SK-N-SH (cell line): ENCODE measurements around the gene HSPB1. TPM values are rescaled to one million over a fixed set of nuclear protein-coding genes. Genes with fewer than 3 reads are reported as not detected.

ENCODE experiments used
- CTCF ChIA-PET: fragments of 300-600, 350-600 bp; formaldehyde crosslinking; extraction: SDS; loops from one replicate; lab custom pipeline; 2021; lab: Yijun Ruan, JAX
- POLR2A ChIA-PET: fragments of 350-600 bp; sonication (Branson Sonifier 250); formaldehyde crosslinking; extraction: SDS; loops from one replicate; lab custom pipeline; 2020; ENCODE audit warnings: antibody characterized with exemption, inconsistent platforms; lab: Yijun Ruan, JAX
- DNase-seq: peaks from one replicate; pipeline ENCODE4 v3.0.0; 2012
- H2AFZ ChIP-seq: fragments of 200-600 bp; sonication (generic); 2 replicates; pipeline ENCODE4 v1.8.1; 2016; ENCODE audit warnings: antibody characterized with exemption, mild to moderate bottlenecking, low read depth
- H3F3A ChIP-seq: fragments of 200-600 bp; sonication (generic); replicated peaks from 2 replicates; pipeline ENCODE3; 2016; ENCODE audit warnings: antibody characterized with exemption, mild to moderate bottlenecking; ENCODE audit not compliant: insufficient read depth
- H3K27ac ChIP-seq, 2 experiments: fragments of 200-500 bp in 1 of 2; fragments of 200-600 bp in 1 of 2; sonication (Bioruptor generic) in 1 of 2; sonication (generic), shearing (Covaris generic) in 1 of 2; 2 replicates each; pipeline versions ENCODE4 v1.5.1 to v1.6.1; 2014 to 2016; ENCODE audit warnings: low read depth in 2 of 2, inconsistent platforms in 1 of 2, low read length in 1 of 2, mild to moderate bottlenecking in 1 of 2, mixed read lengths in 1 of 2
- H3K27me3 ChIP-seq: fragments of 200-600 bp; sonication (generic), shearing (Covaris generic); 2 replicates; pipeline ENCODE4 v1.6.1; 2016; ENCODE audit warnings: mixed run types; ENCODE audit not compliant: insufficient read depth
- H3K36me3 ChIP-seq, 2 experiments: fragments of 200-500 bp in 1 of 2; fragments of 200-600 bp in 1 of 2; sonication (Bioruptor generic) in 1 of 2; sonication (generic) in 1 of 2; replicated peaks in 1 of 2; 2 replicates each; pipeline versions ENCODE3 to v1.5.1; 2014 to 2016; ENCODE audit warnings: low read length in 1 of 2, mild to moderate bottlenecking in 1 of 2; ENCODE audit not compliant: insufficient read depth in 2 of 2, control insufficient read depth in 1 of 2
- H3K4me1 ChIP-seq, 2 experiments: fragments of 200-500 bp in 1 of 2; fragments of 200-600 bp in 1 of 2; sonication (Bioruptor generic) in 1 of 2; sonication (generic), shearing (Covaris generic) in 1 of 2; 2 replicates each; pipeline versions ENCODE4 v1.5.1 to v1.6.1; 2014 to 2016; ENCODE audit warnings: low read depth in 1 of 2, low read length in 1 of 2, mixed run types in 1 of 2; ENCODE audit not compliant: insufficient read depth in 2 of 2, control insufficient read depth in 1 of 2
- H3K4me2 ChIP-seq: fragments of 200-600 bp; sonication (generic), shearing (Covaris generic); 2 replicates; pipeline ENCODE4 v1.6.1; 2017; ENCODE audit warnings: mixed run types
- H3K4me3 ChIP-seq, 2 experiments: fragments of 200-500 bp in 1 of 2; fragments of 200-600 bp in 1 of 2; sonication (Bioruptor generic) in 1 of 2; sonication (generic), shearing (Covaris generic) in 1 of 2; 2 replicates each; pipeline versions ENCODE4 v1.5.1 to v1.8.1; 2014 to 2016; ENCODE audit warnings: low read depth in 2 of 2, inconsistent platforms in 1 of 2, low read length in 1 of 2, mild to moderate bottlenecking in 1 of 2, mixed read lengths in 1 of 2, moderate library complexity in 1 of 2
- H3K79me2 ChIP-seq: fragments of 200-600 bp; sonication (generic); 2 replicates; pipeline ENCODE4 v1.8.1; 2017; ENCODE audit warnings: mild to moderate bottlenecking; ENCODE audit not compliant: insufficient read depth
- H3K9ac ChIP-seq: fragments of 200-600 bp; sonication (generic); 2 replicates; pipeline ENCODE4 v1.6.1; 2017; ENCODE audit warnings: mixed run types
- H3K9me2 ChIP-seq: fragments of 200-600 bp; sonication (generic); 2 replicates; pipeline ENCODE4 v1.6.1; 2017; ENCODE audit warnings: mixed run types
- H3K9me3 ChIP-seq: fragments of 200-600 bp; sonication (generic); 2 replicates; pipeline ENCODE4 v1.6.1; 2017; ENCODE audit warnings: mixed run types, mild to moderate bottlenecking, moderate library complexity
- H4K20me1 ChIP-seq: fragments of 200-600 bp; sonication (generic); 2 replicates; pipeline ENCODE4 v1.6.1; 2017; ENCODE audit warnings: mild to moderate bottlenecking, mixed run types; ENCODE audit not compliant: insufficient read depth
- CHD2 ChIP-seq: fragments of 150-350 bp; IDR thresholded peaks from 2 replicates; pipeline ENCODE4 v1.6.1; 2018; ENCODE audit warnings: low read length; ENCODE audit not compliant: partially characterized antibody
- ELF1 ChIP-seq: IDR thresholded peaks from 2 replicates; pipeline ENCODE4 v1.4.0; 2012
- EP300 ChIP-seq, 2 experiments: IDR thresholded peaks; 2 replicates each; pipeline versions ENCODE4 v1.4.0 to v1.6.1; 2012; ENCODE audit warnings: borderline replicate concordance in 1 of 2, low read depth in 1 of 2, low read length in 1 of 2
- EZH2phosphoT487 ChIP-seq: fragments of 200-600 bp; sonication (generic); IDR thresholded peaks from 2 replicates; pipeline ENCODE4 v1.6.1; 2017; ENCODE audit warnings: low read depth, mixed run types, mild to moderate bottlenecking, antibody characterized with exemption, moderate library complexity, borderline replicate concordance
- FOSL2 ChIP-seq: IDR thresholded peaks from 2 replicates; pipeline ENCODE4 v1.4.0; 2012; ENCODE audit warnings: low read depth, mild to moderate bottlenecking, moderate library complexity, borderline replicate concordance
- FOXJ3 ChIP-seq: sonication (generic); formaldehyde crosslinking; IDR thresholded peaks from 2 replicates; pipeline ENCODE4 v1.5.1; 2020; ENCODE audit warnings: mild to moderate bottlenecking, missing genetic modification reagents
- GABPA ChIP-seq: IDR thresholded peaks from 2 replicates; pipeline ENCODE4 v1.4.0; 2012; ENCODE audit warnings: low read depth, mild to moderate bottlenecking
- NFIC ChIP-seq: IDR thresholded peaks from 2 replicates; pipeline ENCODE4 v1.4.0; 2012; ENCODE audit warnings: borderline replicate concordance
- REST ChIP-seq: IDR thresholded peaks from 2 replicates; pipeline ENCODE4 v1.6.1; 2012; ENCODE audit warnings: mild to moderate bottlenecking, low read depth, low read length, moderate library complexity
- RXRA ChIP-seq: IDR thresholded peaks from 2 replicates; pipeline ENCODE4 v1.4.0; 2012; ENCODE audit warnings: low read depth, mild to moderate bottlenecking, borderline replicate concordance
- SIN3A ChIP-seq: IDR thresholded peaks from 2 replicates; pipeline ENCODE4 v1.6.1; 2012; ENCODE audit warnings: low read depth, mild to moderate bottlenecking, low read length, moderate library complexity, borderline replicate concordance
- SMC3 ChIP-seq: IDR thresholded peaks from 2 replicates; pipeline ENCODE4 v1.6.1; 2012; ENCODE audit warnings: low read depth, low read length, improper control_type of control experiment
- TAF1 ChIP-seq: IDR thresholded peaks from 2 replicates; pipeline ENCODE4 v1.6.1; 2012; ENCODE audit warnings: low read depth, mild to moderate bottlenecking, low read length, moderate library complexity, borderline replicate concordance
- TEAD4 ChIP-seq: IDR thresholded peaks from 2 replicates; pipeline ENCODE4 v1.4.0; 2012; ENCODE audit warnings: mild to moderate bottlenecking, borderline replicate concordance; ENCODE audit not compliant: insufficient read depth
- YY1 ChIP-seq: IDR thresholded peaks from 2 replicates; pipeline ENCODE4 v1.4.0; 2012; ENCODE audit warnings: low read depth, mild to moderate bottlenecking
- ZBTB33 ChIP-seq: IDR thresholded peaks from 2 replicates; pipeline ENCODE4 v1.4.0; 2012; ENCODE audit warnings: low read depth, borderline replicate concordance
- WGBS: methylation state at CpG from one replicate; pipeline ENCODE4 v1.1.6; 2017; ENCODE audit warnings: low lambda C conversion rate; 5-methylcytosine and 5-hydroxymethylcytosine counted together
- polyA plus RNA-seq, 3 experiments: library from polyadenylated mRNA; depleted of rRNA; stranded (reverse); fragments of >200 nt; gene quantifications; 2 replicates each; pipeline ENCODE4 v1.2.3, GENCODE V29; 2012
- TF ChIP-seq, protein P1 (sequence below): fragments of 150-350 bp; IDR thresholded peaks from 2 replicates; pipeline ENCODE4 v1.6.1; 2016; ENCODE audit warnings: mild to moderate bottlenecking, low read depth, low read length
- TF ChIP-seq, protein P2 (sequence below): IDR thresholded peaks from 2 replicates; pipeline ENCODE4 v1.4.0; 2012; ENCODE audit warnings: low read depth, borderline replicate concordance
- TF ChIP-seq, protein P3 (sequence below): IDR thresholded peaks from 2 replicates; pipeline ENCODE4 v1.4.0; 2012; ENCODE audit warnings: low read depth

Gene HSPB1
- polyA plus RNA-seq, 1 of the 3 experiments (the other 2 are of a cell fraction): 824 TPM

DNA sequence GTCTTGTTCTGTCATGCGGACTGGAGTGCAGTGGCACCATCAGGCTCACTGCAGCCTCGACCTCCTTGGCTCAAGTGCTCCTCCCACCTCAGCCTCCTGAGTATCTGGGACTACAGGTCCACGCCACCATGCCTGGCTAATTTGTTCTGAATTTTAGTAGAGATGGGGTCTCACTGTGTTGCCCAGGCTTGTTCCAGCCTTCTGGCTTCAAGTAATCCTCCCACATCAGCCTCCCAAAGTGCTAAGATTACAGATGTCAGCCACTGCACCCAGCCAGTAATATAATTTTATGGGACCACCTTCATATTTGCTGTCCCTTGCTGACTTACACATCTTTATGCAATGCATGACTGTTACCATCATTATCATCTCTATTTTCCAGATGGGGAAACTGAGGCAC is 1.5 kb upstream of the HSPB1 start:
- ChIA-PET POLR2A (no interaction called here), CTCF (interaction anchor here (1.6 to 31.3 kb wide), 3 partner anchors 9 to 123 kb away, joined by 7 to 774 read pairs (median 23); no protein-coding TSS in a partner anchor)
- no peaks in the 10 kb centered on the region for H3K9me3 ChIP-seq
- WGBS: 95% methylated on average over 3 of the region's 3 CpGs
- peaks cover 9 to 18% of the 10 kb centered on the region in 2 experiments; a peak in 2 of 4 replicates for H3K4me1 ChIP-seq
- TF ChIP-seq SIN3A (no peak), FOSL2 (no peak), GABPA (no peak), ZBTB33 (no peak), SMC3 (no peak), TEAD4 (no peak), YY1 (no peak), NFIC (no peak), EZH2phosphoT487 (no peak), CHD2 (no peak), TAF1 (no peak), ELF1 (no peak), RXRA (no peak), FOXJ3 (no peak), REST (no peak), EP300 (IDR thresholded peaks at IDR 0.05; ENCODE audit: borderline replicate concordance in 1 of 2, low read depth in 1 of 2, low read length in 1 of 2) (no peak)
- TF ChIP-seq, protein P1, sequence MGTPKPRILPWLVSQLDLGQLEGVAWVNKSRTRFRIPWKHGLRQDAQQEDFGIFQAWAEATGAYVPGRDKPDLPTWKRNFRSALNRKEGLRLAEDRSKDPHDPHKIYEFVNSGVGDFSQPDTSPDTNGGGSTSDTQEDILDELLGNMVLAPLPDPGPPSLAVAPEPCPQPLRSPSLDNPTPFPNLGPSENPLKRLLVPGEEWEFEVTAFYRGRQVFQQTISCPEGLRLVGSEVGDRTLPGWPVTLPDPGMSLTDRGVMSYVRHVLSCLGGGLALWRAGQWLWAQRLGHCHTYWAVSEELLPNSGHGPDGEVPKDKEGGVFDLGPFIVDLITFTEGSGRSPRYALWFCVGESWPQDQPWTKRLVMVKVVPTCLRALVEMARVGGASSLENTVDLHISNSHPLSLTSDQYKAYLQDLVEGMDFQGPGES: no peak
- TF ChIP-seq, protein P2, sequence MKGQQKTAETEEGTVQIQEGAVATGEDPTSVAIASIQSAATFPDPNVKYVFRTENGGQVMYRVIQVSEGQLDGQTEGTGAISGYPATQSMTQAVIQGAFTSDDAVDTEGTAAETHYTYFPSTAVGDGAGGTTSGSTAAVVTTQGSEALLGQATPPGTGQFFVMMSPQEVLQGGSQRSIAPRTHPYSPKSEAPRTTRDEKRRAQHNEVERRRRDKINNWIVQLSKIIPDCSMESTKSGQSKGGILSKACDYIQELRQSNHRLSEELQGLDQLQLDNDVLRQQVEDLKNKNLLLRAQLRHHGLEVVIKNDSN: no peak
- TF ChIP-seq, protein P3, sequence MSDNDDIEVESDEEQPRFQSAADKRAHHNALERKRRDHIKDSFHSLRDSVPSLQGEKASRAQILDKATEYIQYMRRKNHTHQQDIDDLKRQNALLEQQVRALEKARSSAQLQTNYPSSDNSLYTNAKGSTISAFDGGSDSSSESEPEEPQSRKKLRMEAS: no peak
- no peak overlapping the region for H3K9ac ChIP-seq
- H3K36me3 ChIP-seq: peaks cover 3 to 10% of the 10 kb centered on the region in 2 experiments
- no peaks in the 10 kb centered on the region for H3K9me2 ChIP-seq
- peaks cover 17% of the 10 kb centered on the region for H3F3A ChIP-seq
- H4K20me1 ChIP-seq: peaks cover 8% of the 10 kb centered on the region
- H2AFZ ChIP-seq: no peak overlapping the region
- H3K4me3 ChIP-seq: no peak overlapping the region
- no peak overlapping the region for H3K4me2 ChIP-seq
- H3K27me3 ChIP-seq: no peaks in the 10 kb centered on the region
- no peak for DNase-seq
- H3K79me2 ChIP-seq: peaks cover 24% of the 10 kb centered on the region
- H3K27ac ChIP-seq: no peak overlapping the region
